K562 (cell line): Measurements from ENCODE around the gene EDEM1. TPM values are rescaled to one million over a fixed set of nuclear protein-coding genes. Genes with fewer than 3 reads are reported as not detected.
"Not testable (repeated sequence)": the region's sequence is repeated elsewhere in the genome, so short reads cannot be mapped to it uniquely, and the experiment has no call there.

Experiments
- ATAC-seq: fragments of 200-7000 bp; cut with Tn5 transposase; 3 replicates; pipeline ENCODE4 v1.9.1; 2020; ENCODE audit warnings: moderate library complexity
- BruUV-seq: library from RNA; stranded (reverse); fragments of 400-500 nt; replicated peaks from 2 replicates; lab custom pipeline; 2021; lab: Mats Ljungman, UMichigan
- CTCF ChIA-PET: fragments of 300-600 bp; formaldehyde crosslinking; extraction: SDS; loops from one replicate; lab custom pipeline; 2021; ENCODE audit warnings: low intra/inter-chr PET ratio; lab: Yijun Ruan, JAX
- POLR2A ChIA-PET: fragments of 300-600, 350-650 bp; sonication (Branson Sonifier 250); formaldehyde crosslinking; extraction: SDS; loops from one replicate; lab custom pipeline; 2021; ENCODE audit warnings: antibody characterized with exemption, inconsistent platforms; lab: Yijun Ruan, JAX
- DNase-seq, 4 experiments: peaks; one replicate each; pipeline versions ENCODE4 v3.0.0 to v3.0.0-alpha.2; 2011 to 2018; ENCODE audit warnings: low spot score in 3 of 4, mixed read lengths in 3 of 4; ENCODE audit errors: extremely low read depth in 1 of 4
- FAIRE-seq: peaks from 2 replicates; lab custom pipeline; 2011; peaks lifted over from hg19 to GRCh38; lab: Jason Lieb, UNC
- H2AFZ ChIP-seq: 2 replicates; pipeline ENCODE4 v1.6.0; 2011; ENCODE audit warnings: low read depth, low read length, control low read depth, inconsistent platforms
- H3K27ac ChIP-seq: fragments of 200-600 bp; 3 replicates; pipeline ENCODE4 v1.8.0; 2011; ENCODE audit warnings: low read depth, mild to moderate bottlenecking, control low read depth, inconsistent platforms, low read length, moderate library complexity, mixed read lengths; ENCODE audit errors: extremely low read depth
- H3K27me3 ChIP-seq, 2 experiments: fragments of 300-600 bp in 1 of 2; 2 replicates in 1 of 2; 3 replicates in 1 of 2; pipeline versions ENCODE4 v1.6.0 to v1.8.0; 2011; ENCODE audit warnings: inconsistent platforms in 2 of 2, low read length in 2 of 2, mild to moderate bottlenecking in 1 of 2, mixed read lengths in 1 of 2, moderate library complexity in 1 of 2; ENCODE audit not compliant: control insufficient read depth in 2 of 2, insufficient read depth in 2 of 2
- H3K36me3 ChIP-seq: fragments of 300-600 bp; 3 replicates; pipeline ENCODE4 v1.8.0; 2011; ENCODE audit warnings: mild to moderate bottlenecking, low read length, inconsistent platforms; ENCODE audit not compliant: control insufficient read depth, insufficient read depth
- H3K4me1 ChIP-seq, 2 experiments: fragments of 200-600 bp in 1 of 2; replicated peaks in 1 of 2; 2 replicates in 1 of 2; 3 replicates in 1 of 2; pipeline versions ENCODE4 v1.5.1 to v1.8.0; 2011; ENCODE audit warnings: inconsistent platforms in 2 of 2, low read length in 2 of 2, mild to moderate bottlenecking in 1 of 2, mixed read lengths in 1 of 2, moderate library complexity in 1 of 2; ENCODE audit not compliant: control insufficient read depth in 2 of 2, insufficient read depth in 2 of 2
- H3K4me2 ChIP-seq: 2 replicates; pipeline ENCODE4 v1.6.1; 2011; ENCODE audit warnings: low read length, control low read depth, inconsistent platforms, mixed read lengths; ENCODE audit not compliant: insufficient read depth
- H3K4me3 ChIP-seq: fragments of 200-600 bp; sonication (generic), shearing (Covaris generic); 2 replicates; pipeline ENCODE4 v1.5.1; 2016; ENCODE audit warnings: control low read depth, inconsistent platforms
- H3K79me2 ChIP-seq: fragments of 200-600 bp; 3 replicates; pipeline ENCODE4 v1.8.0; 2011; ENCODE audit warnings: low read length, inconsistent platforms; ENCODE audit not compliant: control insufficient read depth, insufficient read depth
- H3K9ac ChIP-seq, 2 experiments: 2 replicates each; pipeline versions ENCODE4 v1.6.0 to v1.6.1; 2011; ENCODE audit warnings: low read depth in 2 of 2, low read length in 2 of 2, control low read depth in 1 of 2, inconsistent platforms in 1 of 2, mild to moderate bottlenecking in 1 of 2, mixed read lengths in 1 of 2; ENCODE audit not compliant: insufficient read depth in 1 of 2
- H3K9me1 ChIP-seq: one replicate; pipeline ENCODE4 v1.6.0; 2011; ENCODE audit warnings: inconsistent platforms, mild to moderate bottlenecking, low read length, moderate library complexity; ENCODE audit not compliant: control insufficient read depth, insufficient read depth
- H3K9me3 ChIP-seq: replicated peaks from 2 replicates; pipeline ENCODE4 v1.5.1; 2011; ENCODE audit warnings: low read depth, low read length, inconsistent platforms; ENCODE audit not compliant: control insufficient read depth, insufficient read depth
- H4K20me1 ChIP-seq: replicated peaks from 2 replicates; pipeline ENCODE4 v1.6.1; 2011; ENCODE audit warnings: low read length, inconsistent platforms, mixed read lengths; ENCODE audit not compliant: control insufficient read depth, insufficient read depth
- AFF4 ChIP-seq: sonication (generic); formaldehyde crosslinking; IDR thresholded peaks from 2 replicates; pipeline ENCODE4 v1.8.0; 2023; ENCODE audit warnings: mild to moderate bottlenecking, missing genetic modification reagents
- HLTF ChIP-seq: fragments of 450-650 bp; IDR thresholded peaks from 2 replicates; pipeline ENCODE4 v1.6.1; 2016
- MXD1 ChIP-seq: fragments of 250-450 bp; sonication (Bioruptor Pico); IDR thresholded peaks from 2 replicates; pipeline ENCODE4 v1.8.0; 2021; ENCODE audit warnings: borderline replicate concordance, mild to moderate bottlenecking, moderate library complexity; ENCODE audit not compliant: poor library complexity, severe bottlenecking
- RBM15 ChIP-seq: fragments of 200-400 bp; formaldehyde crosslinking; IDR thresholded peaks from 2 replicates; pipeline ENCODE4 v1.6.1; 2018; ENCODE audit warnings: mild to moderate bottlenecking, low read length, moderate library complexity; ENCODE audit not compliant: insufficient read depth
- WGBS: fragments of 100-300 bp; shearing (Covaris generic); methylation state at CpG from one replicate; pipeline ENCODE4 v1.1.6; 2016; ENCODE audit warnings: low coverage, mixed read lengths; ENCODE audit not compliant: insufficient coverage; ENCODE audit errors: missing lambda C conversion rate; 5-methylcytosine and 5-hydroxymethylcytosine counted together
- in situ Hi-C: fragments of 300-500 bp; cut with MboI; formaldehyde crosslinking; loops from 4 replicates; pipeline ENCODE4 v1.15.0; 2018; ENCODE audit warnings: inconsistent platforms, mixed read lengths
- intact Hi-C: fragments of 100-400 bp; cut with micrococcal nuclease; formaldehyde crosslinking; loops from 2 replicates; pipeline ENCODE4 v1.14.2; 2022
- polyA plus RNA-seq, 8 experiments: library from polyadenylated mRNA; depleted of rRNA in 4 of 8; stranded (reverse) in 5 of 8; unstranded in 3 of 8; fragments of >200 nt; fragmentation: Nextera tagmentation in 2 of 8; fragmentation: Illumina TruSeq in 1 of 8; extraction: Ambion mirVana in 2 of 8; extraction: Trizol in 1 of 8; gene quantifications; 2 replicates each; pipeline versions ENCODE4 v1.2.1 to v1.2.3, GENCODE V29; 2011 to 2014; ENCODE audit warnings: inconsistent platforms in 1 of 8, missing spikeins in 1 of 8
- total RNA-seq, 7 experiments: library from RNA; depleted of rRNA in 6 of 7; stranded (reverse); fragments of >200 nt in 6 of 7; fragmentation: Illumina TruSeq in 2 of 7; extraction: Trizol in 2 of 7; gene quantifications; 2 replicates each; pipeline versions ENCODE4 v1.2.1 to v1.2.3, GENCODE V29; 2011 to 2021; ENCODE audit warnings: low replicate concordance in 1 of 7

Gene EDEM1
- total and polyA plus RNA-seq, 9 of the 15 experiments (the other 6 are each of a cell fraction or from before 2014, with no cell fraction given), result 6.2 to 36.7 (median 14.3) TPM

DNA sequence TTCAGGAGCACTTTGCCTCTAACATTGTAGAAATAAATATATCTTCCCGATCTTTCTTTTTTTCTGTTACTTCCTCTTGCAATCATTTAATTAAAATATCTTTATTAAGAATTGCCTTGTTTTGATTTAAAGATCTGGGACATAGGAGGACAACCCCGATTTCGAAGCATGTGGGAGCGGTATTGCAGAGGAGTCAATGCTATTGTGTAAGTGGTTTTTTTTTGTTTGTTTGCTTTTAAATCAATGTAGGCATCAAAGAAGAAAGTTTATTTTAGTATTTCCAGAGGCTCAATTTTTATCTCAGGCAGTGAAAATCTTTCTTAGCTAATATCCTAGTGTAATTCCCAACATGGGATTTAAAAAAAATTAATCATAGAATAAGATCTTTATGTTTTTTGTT lies 15.5 kb upstream of the EDEM1 start (continued):
- no peak for TF ChIP-seq AFF4 (CRISPR knock-in tag)
- TF ChIP-seq MXD1, result no peak
- no peak for TF ChIP-seq RBM15
- TF ChIP-seq HLTF, result no peak

DNA sequence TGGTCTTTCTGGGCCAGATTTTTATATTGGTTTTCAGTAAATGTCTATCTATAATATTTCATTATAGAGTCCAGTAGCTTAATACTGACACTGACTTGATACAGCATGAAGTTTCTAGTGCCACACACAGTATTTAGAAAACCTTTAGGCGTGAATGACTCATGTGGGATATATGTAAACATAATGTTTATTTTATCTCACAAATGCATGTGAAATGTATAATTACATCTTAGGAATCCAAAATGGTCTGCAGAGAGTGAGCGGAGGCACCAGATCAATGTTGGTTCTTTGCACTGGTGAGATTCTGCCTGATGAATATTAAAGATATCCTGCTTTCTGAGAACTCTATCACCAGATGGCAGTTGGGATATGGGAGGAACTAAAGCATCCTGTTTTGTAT lies 8.5 kb upstream of the EDEM1 start:
- H3K79me2 ChIP-seq, H3K4me2 ChIP-seq, FAIRE-seq, ATAC-seq, H3K9me1 ChIP-seq, CTCF ChIA-PET, DNase-seq, H3K9ac ChIP-seq, in situ Hi-C loops, H3K27ac ChIP-seq, H3K4me1 ChIP-seq, H3K9me3 ChIP-seq, H3K27me3 ChIP-seq, H2AFZ ChIP-seq, H4K20me1 ChIP-seq, intact Hi-C loops, H3K4me3 ChIP-seq: not testable (repeated sequence)
- BruUV-seq, result TSS peak; percentile 12
- peaks cover 76% of the 10 kb centered on the region for H3K36me3 ChIP-seq
- WGBS, result 86% methylated on average over 2 of the region's 2 CpGs
- POLR2A ChIA-PET, result interaction anchor here (0.9 to 3.1 kb wide), 2 partner anchors 10 to 11 kb away, joined by 3 to 17 read pairs; no protein-coding TSS in a partner anchor
